Ishikawa (cell line): ENCODE measurements around the gene SACM1L.

Source experiments
- CEBPB ChIP-seq: IDR thresholded peaks from 2 replicates; pipeline ENCODE4 v1.6.1; 2012
- CREB1 ChIP-seq: IDR thresholded peaks from 2 replicates; pipeline ENCODE4 v1.6.1; 2012; ENCODE audit warnings: low read depth
- EGR1 ChIP-seq: IDR thresholded peaks from 2 replicates; pipeline ENCODE4 v1.6.1; 2012
- EP300 ChIP-seq: IDR thresholded peaks from 2 replicates; pipeline ENCODE4 v1.6.1; 2012; ENCODE audit warnings: borderline replicate concordance
- FOXM1 ChIP-seq: IDR thresholded peaks from 2 replicates; pipeline ENCODE4 v1.6.1; 2012; ENCODE audit warnings: low read depth, borderline replicate concordance
- RAD21 ChIP-seq: IDR thresholded peaks from 2 replicates; pipeline ENCODE4 v1.6.1; 2012; ENCODE audit warnings: low read depth
- TAF1 ChIP-seq: IDR thresholded peaks from 2 replicates; pipeline ENCODE4 v1.6.1; 2012; ENCODE audit warnings: low read depth, mild to moderate bottlenecking
- TCF12 ChIP-seq: IDR thresholded peaks from 2 replicates; pipeline ENCODE4 v1.6.1; 2012; ENCODE audit warnings: low read depth
- TEAD4 ChIP-seq: IDR thresholded peaks from 2 replicates; pipeline ENCODE4 v1.6.1; 2012
- YY1 ChIP-seq: IDR thresholded peaks from 2 replicates; pipeline ENCODE4 v1.6.1; 2012; ENCODE audit warnings: low read depth
- ZBTB7A ChIP-seq: IDR thresholded peaks from 2 replicates; pipeline ENCODE4 v1.6.1; 2012; ENCODE audit warnings: low read depth
- TF ChIP-seq, protein P1 (sequence below): IDR thresholded peaks from 2 replicates; pipeline ENCODE4 v1.6.1; 2012
- TF ChIP-seq, protein P2 (sequence below): IDR thresholded peaks from 2 replicates; pipeline ENCODE4 v1.6.1; 2012; ENCODE audit warnings: low read depth, mild to moderate bottlenecking
- TF ChIP-seq, protein P3 (sequence below): IDR thresholded peaks from 2 replicates; pipeline ENCODE4 v1.6.1; 2012

DNA sequence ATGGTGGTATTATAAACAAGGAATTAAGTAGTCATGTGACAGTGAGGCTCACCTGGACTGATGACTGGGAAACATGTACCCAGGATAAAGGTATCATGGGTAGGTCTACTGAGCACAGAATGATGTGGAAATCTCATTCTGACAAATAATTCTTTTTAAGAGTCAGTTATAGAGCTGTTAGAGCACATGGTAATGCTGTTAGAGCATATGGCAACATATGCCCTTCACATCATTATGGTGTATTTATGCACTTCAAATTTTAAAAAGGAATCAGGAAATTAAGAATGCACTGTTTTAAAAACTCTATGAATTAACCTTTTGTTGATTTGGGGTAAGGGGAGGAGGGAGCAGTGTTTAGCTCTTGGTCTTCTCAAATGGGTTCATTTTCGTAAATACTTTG, 105.5 kb downstream of the SACM1L start:
- no peak for TF ChIP-seq EGR1
- TF ChIP-seq, protein P1, sequence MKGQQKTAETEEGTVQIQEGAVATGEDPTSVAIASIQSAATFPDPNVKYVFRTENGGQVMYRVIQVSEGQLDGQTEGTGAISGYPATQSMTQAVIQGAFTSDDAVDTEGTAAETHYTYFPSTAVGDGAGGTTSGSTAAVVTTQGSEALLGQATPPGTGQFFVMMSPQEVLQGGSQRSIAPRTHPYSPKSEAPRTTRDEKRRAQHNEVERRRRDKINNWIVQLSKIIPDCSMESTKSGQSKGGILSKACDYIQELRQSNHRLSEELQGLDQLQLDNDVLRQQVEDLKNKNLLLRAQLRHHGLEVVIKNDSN, result no peak
- no peak for TF ChIP-seq EP300
- no peak for TF ChIP-seq FOXM1
- no peak for TF ChIP-seq TAF1
- no peak for TF ChIP-seq CREB1
- no peak for TF ChIP-seq TEAD4
- no peak for TF ChIP-seq CEBPB
- TF ChIP-seq ZBTB7A, result no peak
- no peak for TF ChIP-seq RAD21
- TF ChIP-seq, protein P2, sequence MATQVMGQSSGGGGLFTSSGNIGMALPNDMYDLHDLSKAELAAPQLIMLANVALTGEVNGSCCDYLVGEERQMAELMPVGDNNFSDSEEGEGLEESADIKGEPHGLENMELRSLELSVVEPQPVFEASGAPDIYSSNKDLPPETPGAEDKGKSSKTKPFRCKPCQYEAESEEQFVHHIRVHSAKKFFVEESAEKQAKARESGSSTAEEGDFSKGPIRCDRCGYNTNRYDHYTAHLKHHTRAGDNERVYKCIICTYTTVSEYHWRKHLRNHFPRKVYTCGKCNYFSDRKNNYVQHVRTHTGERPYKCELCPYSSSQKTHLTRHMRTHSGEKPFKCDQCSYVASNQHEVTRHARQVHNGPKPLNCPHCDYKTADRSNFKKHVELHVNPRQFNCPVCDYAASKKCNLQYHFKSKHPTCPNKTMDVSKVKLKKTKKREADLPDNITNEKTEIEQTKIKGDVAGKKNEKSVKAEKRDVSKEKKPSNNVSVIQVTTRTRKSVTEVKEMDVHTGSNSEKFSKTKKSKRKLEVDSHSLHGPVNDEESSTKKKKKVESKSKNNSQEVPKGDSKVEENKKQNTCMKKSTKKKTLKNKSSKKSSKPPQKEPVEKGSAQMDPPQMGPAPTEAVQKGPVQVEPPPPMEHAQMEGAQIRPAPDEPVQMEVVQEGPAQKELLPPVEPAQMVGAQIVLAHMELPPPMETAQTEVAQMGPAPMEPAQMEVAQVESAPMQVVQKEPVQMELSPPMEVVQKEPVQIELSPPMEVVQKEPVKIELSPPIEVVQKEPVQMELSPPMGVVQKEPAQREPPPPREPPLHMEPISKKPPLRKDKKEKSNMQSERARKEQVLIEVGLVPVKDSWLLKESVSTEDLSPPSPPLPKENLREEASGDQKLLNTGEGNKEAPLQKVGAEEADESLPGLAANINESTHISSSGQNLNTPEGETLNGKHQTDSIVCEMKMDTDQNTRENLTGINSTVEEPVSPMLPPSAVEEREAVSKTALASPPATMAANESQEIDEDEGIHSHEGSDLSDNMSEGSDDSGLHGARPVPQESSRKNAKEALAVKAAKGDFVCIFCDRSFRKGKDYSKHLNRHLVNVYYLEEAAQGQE, result no peak
- no peak for TF ChIP-seq TCF12
- TF ChIP-seq YY1, result no peak
- TF ChIP-seq, protein P3, sequence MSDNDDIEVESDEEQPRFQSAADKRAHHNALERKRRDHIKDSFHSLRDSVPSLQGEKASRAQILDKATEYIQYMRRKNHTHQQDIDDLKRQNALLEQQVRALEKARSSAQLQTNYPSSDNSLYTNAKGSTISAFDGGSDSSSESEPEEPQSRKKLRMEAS, result no peak
